ENCODE results near the gene ERC1. TPM values are rescaled to one million over a fixed set of nuclear protein-coding genes. Genes with fewer than 3 reads are reported as not detected.

The ERC1 gene
- total RNA-seq, 1 experiment from 2014 or later, result 12.3 TPM

DNA sequence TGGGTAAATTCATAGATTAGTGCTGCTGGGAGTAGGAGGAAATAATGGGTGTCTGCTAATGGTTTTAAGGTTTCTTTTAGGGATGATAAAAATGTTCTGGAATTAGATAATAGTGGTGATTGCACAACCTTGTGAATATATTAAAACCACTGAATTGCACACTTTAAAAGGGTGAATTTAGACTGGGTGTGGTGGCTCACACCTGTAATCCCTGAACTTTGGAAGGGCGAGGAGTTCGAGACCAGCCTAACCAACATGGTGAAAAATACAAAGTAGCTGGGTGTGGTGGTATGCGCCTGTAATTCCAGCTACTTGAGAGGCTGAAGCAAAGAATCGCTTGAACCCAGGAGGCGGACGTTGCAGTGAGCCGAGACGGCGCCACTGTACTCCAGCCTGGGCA is 42.8 kb upstream of the ERC1 start:
- CTCF ChIA-PET, result no interaction called here
- H3K9me2 ChIP-seq (replicated peaks; ENCODE audit: low read length), result no peaks in the 10 kb centered on the region
- peak overlapping the region; percentile 94; the same call in 1 of the 2 replicates for H3K27ac ChIP-seq (ENCODE audit: low read length)
- no peak for ATAC-seq
- peak overlapping the region; percentile 97 for H3K9ac ChIP-seq (ENCODE audit: low read length)
- H3K4me2 ChIP-seq (ENCODE audit: low read length), result peak overlapping the region; percentile 91
- no peaks in the 10 kb centered on the region; the same call in 1 of the 2 replicates for H3K36me3 ChIP-seq (ENCODE audit: low read depth, low read length)
- POLR2A ChIA-PET (ENCODE audit: unreplicated experiment), result interaction anchor here (0.6 kb wide), 1 partner anchor 25 kb away, joined by 4 read pairs; no protein-coding TSS in a partner anchor
- no peaks in the 10 kb centered on the region for H4K20me1 ChIP-seq (ENCODE audit: low read length)
- H3K4me1 ChIP-seq (ENCODE audit: insufficient read depth, low read length), result peaks cover 7% of the 10 kb centered on the region
- no peaks in the 10 kb centered on the region for H3K9me3 ChIP-seq (ENCODE audit: low read length)
- no peaks in the 10 kb centered on the region for H3F3A ChIP-seq (ENCODE audit: low read length, unreplicated experiment)
- intact Hi-C loops (cut with micrococcal nuclease), result loop anchor here (10.0 kb wide), 1 partner anchor 193 kb away; the partner anchor contains the start of gene WNK1
- H2AFZ ChIP-seq (ENCODE audit: low read length), result no peak overlapping the region
- no peak for TF ChIP-seq EZH2phosphoT487 (IDR thresholded peaks at IDR 0.05; ENCODE audit: borderline replicate concordance, low read length)
- no peaks in the 10 kb centered on the region for H3K27me3 ChIP-seq (ENCODE audit: low read length)
- H3K79me2 ChIP-seq (ENCODE audit: low read length), result peaks cover 49% of the 10 kb centered on the region
- DNase-seq, result no peak
- no TSS peak for BruUV-seq (replicated peaks)
- H3K4me3 ChIP-seq (ENCODE audit: low read length), result peak overlapping the region; percentile 84

DNA sequence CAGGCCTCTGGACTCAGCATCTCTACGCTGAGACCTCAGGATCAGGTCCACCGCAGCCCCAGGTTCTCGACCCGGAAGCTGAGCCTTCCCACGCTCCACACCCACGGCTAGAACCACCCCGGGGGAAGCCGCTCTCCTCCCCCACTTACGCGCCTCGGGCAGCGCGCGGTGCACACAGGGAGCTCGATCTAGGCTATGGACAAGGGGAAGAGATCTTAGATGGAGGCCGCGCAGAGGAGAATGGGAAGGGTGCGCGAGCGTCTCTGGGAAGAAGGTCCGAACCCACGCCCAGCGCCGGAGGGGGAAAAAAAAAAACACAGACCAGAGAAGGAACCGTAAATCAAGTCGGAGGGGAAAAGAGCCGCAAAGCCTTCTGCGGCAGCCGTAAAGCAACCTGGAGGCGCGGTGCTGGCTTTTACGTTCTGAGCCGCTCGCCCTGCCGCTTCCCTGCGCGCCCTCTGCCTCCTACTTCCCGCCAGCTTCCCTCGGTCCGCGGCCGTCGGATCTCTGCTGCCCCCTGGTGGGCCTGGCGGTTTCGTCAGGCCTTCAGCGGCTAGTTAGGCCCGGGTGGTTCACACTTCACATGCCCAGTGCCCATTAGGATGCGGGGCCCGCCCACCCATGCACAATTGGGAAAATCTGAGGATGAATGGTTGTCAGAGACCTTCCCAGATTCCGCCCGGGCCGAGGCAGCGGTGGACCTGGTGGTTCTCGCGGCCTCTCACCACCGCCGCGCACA is 41.4 kb upstream of the ERC1 start, which contains the start of gene RAD52:
TSS of gene RAD52 (minus strand) at position 242 of the 739 bp plus-strand sequence. CDS start 16,636 bp downstream, outside the sequence.
- intact Hi-C loops (cut with micrococcal nuclease), result loop anchor here (1.0 to 10.0 kb wide), 5 partner anchors 38 to 379 kb away; partner anchors contain the start of gene WNK1
- H2AFZ ChIP-seq (ENCODE audit: low read length), result peak within 1 kb of the TSS; percentile 67
- H3K4me3 ChIP-seq (ENCODE audit: low read length), result peak within 1 kb of the TSS; percentile 84
- BruUV-seq (replicated peaks), result TSS peak; percentile 70
- peak; percentile 97 for DNase-seq
- no peaks in the 10 kb centered on the region for H3K9me3 ChIP-seq (ENCODE audit: low read length)
- H3K9ac ChIP-seq (ENCODE audit: low read length), result peak within 1 kb of the TSS; percentile 97
- H3K36me3 ChIP-seq (ENCODE audit: low read depth, low read length), result no peaks in the 10 kb centered on the region
- H3K27ac ChIP-seq (ENCODE audit: low read length), result peak within 1 kb of the TSS; percentile 94
- H3K79me2 ChIP-seq (ENCODE audit: low read length), result peaks cover 41% of the 10 kb centered on the region
- ChIA-PET POLR2A (ENCODE audit: unreplicated experiment) (interaction anchor here (0.6 to 1.0 kb wide), 2 partner anchors 143 to 211 kb away, joined by 3 to 4 read pairs; no protein-coding TSS in a partner anchor), CTCF (interaction anchor here (0.6 to 1.3 kb wide), 4 partner anchors 42 to 143 kb away, joined by 3 to 9 read pairs (median 5); no protein-coding TSS in a partner anchor)
- H3K4me1 ChIP-seq (ENCODE audit: insufficient read depth, low read length), result peaks cover 18% of the 10 kb centered on the region
- no peaks in the 10 kb centered on the region for H3K27me3 ChIP-seq (ENCODE audit: low read length)
- H3F3A ChIP-seq (ENCODE audit: low read length, unreplicated experiment), result no peaks in the 10 kb centered on the region
- peak; percentile 87 for ATAC-seq
- no peaks in the 10 kb centered on the region for H3K9me2 ChIP-seq (replicated peaks; ENCODE audit: low read length)
- TF ChIP-seq, protein P1, sequence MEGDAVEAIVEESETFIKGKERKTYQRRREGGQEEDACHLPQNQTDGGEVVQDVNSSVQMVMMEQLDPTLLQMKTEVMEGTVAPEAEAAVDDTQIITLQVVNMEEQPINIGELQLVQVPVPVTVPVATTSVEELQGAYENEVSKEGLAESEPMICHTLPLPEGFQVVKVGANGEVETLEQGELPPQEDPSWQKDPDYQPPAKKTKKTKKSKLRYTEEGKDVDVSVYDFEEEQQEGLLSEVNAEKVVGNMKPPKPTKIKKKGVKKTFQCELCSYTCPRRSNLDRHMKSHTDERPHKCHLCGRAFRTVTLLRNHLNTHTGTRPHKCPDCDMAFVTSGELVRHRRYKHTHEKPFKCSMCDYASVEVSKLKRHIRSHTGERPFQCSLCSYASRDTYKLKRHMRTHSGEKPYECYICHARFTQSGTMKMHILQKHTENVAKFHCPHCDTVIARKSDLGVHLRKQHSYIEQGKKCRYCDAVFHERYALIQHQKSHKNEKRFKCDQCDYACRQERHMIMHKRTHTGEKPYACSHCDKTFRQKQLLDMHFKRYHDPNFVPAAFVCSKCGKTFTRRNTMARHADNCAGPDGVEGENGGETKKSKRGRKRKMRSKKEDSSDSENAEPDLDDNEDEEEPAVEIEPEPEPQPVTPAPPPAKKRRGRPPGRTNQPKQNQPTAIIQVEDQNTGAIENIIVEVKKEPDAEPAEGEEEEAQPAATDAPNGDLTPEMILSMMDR (conservative IDR thresholded peaks at IDR 0.05; ENCODE audit: low read depth, low read length), result peak; percentile 84
- TF ChIP-seq EZH2phosphoT487 (IDR thresholded peaks at IDR 0.05; ENCODE audit: borderline replicate concordance, low read length), result no peak
- H4K20me1 ChIP-seq (ENCODE audit: low read length), result no peaks in the 10 kb centered on the region
- H3K4me2 ChIP-seq (ENCODE audit: low read length), result peak within 1 kb of the TSS; percentile 91

DNA sequence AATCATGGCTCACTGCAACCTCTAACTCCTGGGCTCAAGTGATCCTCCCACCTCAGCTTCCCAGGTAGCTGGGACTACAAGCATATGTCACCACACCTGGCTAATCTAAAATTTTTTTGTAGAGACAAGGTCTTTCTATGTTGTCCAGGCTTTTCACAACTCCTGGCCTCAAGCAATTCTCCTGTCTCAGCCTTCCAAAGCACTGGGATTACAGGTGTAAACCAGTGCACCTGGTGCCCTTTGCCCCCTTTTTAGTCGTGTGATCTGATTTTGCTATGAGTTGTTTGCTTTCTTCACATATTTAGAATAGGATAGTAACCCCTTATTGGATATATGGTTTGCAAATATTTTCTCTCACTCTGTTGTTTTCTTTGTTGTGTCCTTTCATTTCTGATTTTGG is 39.8 kb upstream of the ERC1 start:
- Histone ChIP-seq H3K27me3 (ENCODE audit: low read length) (no peaks in the 10 kb centered on the region), H3K36me3 (ENCODE audit: low read depth, low read length) (no peaks in the 10 kb centered on the region), H3K9ac (ENCODE audit: low read length) (no peak overlapping the region), H3K79me2 (ENCODE audit: low read length) (peaks cover 31% of the 10 kb centered on the region), H4K20me1 (ENCODE audit: low read length) (no peaks in the 10 kb centered on the region), H3K9me3 (ENCODE audit: low read length) (no peaks in the 10 kb centered on the region), H3F3A (ENCODE audit: low read length, unreplicated experiment) (no peaks in the 10 kb centered on the region), H3K9me2 (replicated peaks; ENCODE audit: low read length) (no peaks in the 10 kb centered on the region), H3K4me1 (ENCODE audit: insufficient read depth, low read length) (peaks cover 18% of the 10 kb centered on the region), H3K4me3 (ENCODE audit: low read length) (no peak overlapping the region), H3K4me2 (ENCODE audit: low read length) (no peak overlapping the region), H3K27ac (ENCODE audit: low read length) (no peak overlapping the region), H2AFZ (ENCODE audit: low read length) (no peak overlapping the region)
- ChIA-PET CTCF (no interaction called here), POLR2A (ENCODE audit: unreplicated experiment) (no interaction called here)
- TF ChIP-seq EZH2phosphoT487 (IDR thresholded peaks at IDR 0.05; ENCODE audit: borderline replicate concordance, low read length) (no peak), EZH2 (IDR thresholded peaks at IDR 0.05; ENCODE audit: low read length, unreplicated experiment) (no peak)
- TF ChIP-seq, protein P1 (conservative IDR thresholded peaks at IDR 0.05; ENCODE audit: low read depth, low read length), result no peak
- ATAC-seq (no peak), DNase-seq (no peak)
- BruUV-seq (replicated peaks), result no TSS peak
- intact Hi-C loops (cut with micrococcal nuclease), result loop anchor here (5.0 kb wide), 2 partner anchors 36 to 141 kb away; no protein-coding TSS in a partner anchor
